NCI-H526 (cell line): Measurements from ENCODE around the gene PLA2G4C.

Source experiments
- DNase-seq, 2 experiments: peaks; one replicate each; lab custom pipeline; 2025; lab: John Stamatoyannopoulos, UW

PLA2G4C gene

GRCh38 chr19:48053076-48053475, 57.5 kb downstream of the PLA2G4C start:
- no peak for DNase-seq

GRCh38 chr19:48051335-48052033, 59.1 kb downstream of the PLA2G4C start:
- DNase-seq: no peak

- DNase-seq: no peak
Measured at GRCh38 chr19:48044561-48044960, 66.1 kb downstream of the PLA2G4C start.

GRCh38 chr19:48043675-48044258, 66.8 kb downstream of the PLA2G4C start, which contains the start of gene CABP5:
Gene CABP5, minus strand, starts transcription at chr19:48044079. Its CDS starts 157 bp downstream, at chr19:48043922.
- DNase-seq: no peak

GRCh38 chr19:48041877-48042580, 68.6 kb downstream of the PLA2G4C start:
- DNase-seq: no peak

- DNase-seq: no peak
Measured at GRCh38 chr19:48036765-48037164, 73.9 kb downstream of the PLA2G4C start.

- DNase-seq: no peak
Measured at GRCh38 chr19:48033604-48034003, 77.0 kb downstream of the PLA2G4C start.

GRCh38 chr19:48030073-48030472, 80.5 kb downstream of the PLA2G4C start:
- no peak for DNase-seq

GRCh38 chr19:48029431-48029830, 81.2 kb downstream of the PLA2G4C start:
- DNase-seq: no peak

- no peak for DNase-seq
Measured at GRCh38 chr19:48025480-48025879, 85.1 kb downstream of the PLA2G4C start.

GRCh38 chr19:48023518-48023917, 87.1 kb downstream of the PLA2G4C start:
- no peak for DNase-seq

- no peak for DNase-seq
Measured at GRCh38 chr19:48023011-48023410, 87.6 kb downstream of the PLA2G4C start.

GRCh38 chr19:48020686-48021085, 89.9 kb downstream of the PLA2G4C start:
- DNase-seq: no peak

- no peak for DNase-seq
Measured at GRCh38 chr19:48010932-48011758, 99.5 kb downstream of the PLA2G4C start.

GRCh38 chr19:48006762-48007161, 103.9 kb downstream of the PLA2G4C start:
- DNase-seq: no peak

- DNase-seq: no peak
Measured at GRCh38 chr19:48004236-48004635, 106.4 kb downstream of the PLA2G4C start.

GRCh38 chr19:48000846-48001245, 109.8 kb downstream of the PLA2G4C start:
- DNase-seq: no peak

GRCh38 chr19:47998800-47999199, 111.8 kb downstream of the PLA2G4C start:
- DNase-seq: no peak
